ENCODE data around the gene SHROOM1.
"Not testable (repeated sequence)": the region's sequence is repeated elsewhere in the genome, so short reads cannot be mapped to it uniquely, and the experiment has no call there.

SHROOM1 gene

DNA sequence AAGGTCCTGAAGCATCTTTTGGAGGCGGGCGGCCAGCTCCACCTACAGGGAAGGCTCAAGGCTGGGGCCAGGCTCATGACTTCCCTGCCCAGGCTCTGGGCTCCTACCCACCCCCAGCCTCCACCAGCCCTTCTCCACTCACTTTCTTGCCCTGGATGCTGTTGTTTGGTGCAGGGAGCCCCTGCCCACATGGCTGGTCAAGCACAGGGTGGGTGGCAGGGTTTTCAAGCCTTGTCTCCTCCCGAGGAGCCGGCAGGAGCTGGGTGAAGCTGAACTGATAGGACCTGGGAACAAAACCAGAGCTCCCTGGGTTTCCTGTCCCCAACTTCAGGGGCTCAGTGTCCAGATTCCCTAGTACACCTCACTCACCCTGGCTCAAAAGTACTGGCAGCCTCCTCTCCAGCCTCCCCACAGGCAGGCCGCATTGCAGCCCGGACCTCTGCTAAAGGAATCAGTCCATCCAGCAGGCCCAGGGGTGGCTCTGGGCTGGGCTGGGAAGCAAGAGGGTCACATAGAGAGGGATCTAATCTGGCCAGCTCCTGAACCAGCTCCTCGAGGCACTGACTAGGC, 6.9 kb downstream of the SHROOM1 start:
- DNase-seq, result no peak

DNA sequence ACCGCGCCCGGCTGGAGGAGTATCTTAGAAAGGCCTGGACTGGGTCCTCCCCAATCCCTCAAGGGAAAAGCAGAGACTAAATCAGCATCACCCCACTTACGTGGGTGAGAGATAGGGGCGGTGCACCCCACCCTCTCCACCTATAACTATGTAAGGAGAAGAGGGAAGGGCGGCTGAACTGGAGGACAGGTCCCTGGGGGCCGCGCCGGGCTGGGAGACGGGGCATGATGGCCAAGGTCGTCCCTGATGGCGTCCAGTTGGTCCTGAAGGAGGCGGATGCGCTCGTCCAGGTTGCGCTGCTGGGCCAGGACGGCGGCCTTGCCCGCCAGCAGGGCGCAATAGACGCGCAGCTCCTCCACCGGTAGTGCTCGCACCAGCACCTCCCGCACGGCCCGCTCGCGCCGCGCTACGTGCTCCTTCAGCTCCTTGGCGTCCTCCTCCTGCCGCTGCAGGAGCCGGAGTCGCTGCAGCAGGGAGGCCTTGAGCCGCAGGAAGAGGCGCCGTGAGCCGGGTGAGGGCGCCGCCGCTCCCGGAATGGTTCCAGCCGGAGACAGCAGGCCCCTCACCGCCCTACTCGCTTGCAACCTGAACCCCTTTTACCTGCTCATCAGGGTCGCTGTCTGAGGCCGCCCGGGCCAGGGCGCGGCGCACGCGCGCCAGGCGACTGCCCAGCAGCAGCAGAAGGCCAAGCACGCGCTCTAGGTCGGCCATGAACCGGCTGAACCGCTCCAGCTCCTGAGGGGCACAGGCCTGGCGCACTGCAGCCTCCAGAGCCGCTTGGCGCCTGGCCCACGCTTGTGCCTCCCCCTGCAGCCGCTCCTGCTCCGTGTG, 7.6 kb downstream of the SHROOM1 start:
- DNase-seq, result no peak

DNA sequence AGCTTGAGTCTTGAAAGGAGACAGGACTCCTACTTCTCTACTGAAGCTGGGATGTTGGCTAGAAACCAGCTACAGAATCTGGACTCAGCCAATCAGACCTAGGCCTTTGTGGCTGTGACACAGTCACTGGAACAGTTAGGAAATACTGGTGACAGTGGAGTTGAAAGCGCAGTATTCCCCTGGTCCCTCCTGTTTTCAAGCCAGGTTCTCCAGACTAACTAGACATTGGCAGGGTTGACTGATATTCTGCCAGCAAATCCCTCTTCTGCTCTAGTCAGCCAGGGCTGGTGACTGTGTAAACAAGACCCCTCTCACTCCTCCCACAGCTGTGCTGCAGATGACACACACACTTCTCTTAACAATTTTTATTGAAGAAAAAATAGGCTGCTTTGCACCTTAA, 8.7 kb downstream of the SHROOM1 start:
- DNase-seq, result no peak

DNA sequence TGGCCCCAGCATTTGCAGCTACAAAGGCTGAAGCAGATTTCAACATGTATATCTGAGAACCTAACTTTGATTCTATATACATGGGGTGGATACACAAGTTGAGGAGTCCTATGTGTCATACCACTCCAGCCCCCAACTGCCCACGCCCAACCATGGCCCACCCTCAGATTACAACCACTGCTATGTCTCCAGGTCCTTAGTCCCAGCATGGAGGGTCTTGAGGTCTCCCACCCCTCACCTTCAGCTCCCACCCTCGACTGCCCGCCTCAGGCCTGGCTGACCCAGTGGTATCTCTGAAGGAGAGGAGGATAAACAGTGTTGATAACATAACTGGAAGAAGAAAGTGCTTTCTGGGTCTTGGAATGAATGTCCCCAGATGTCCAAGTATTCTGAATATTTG, 9.1 kb downstream of the SHROOM1 start:
- DNase-seq, result no peak

DNA sequence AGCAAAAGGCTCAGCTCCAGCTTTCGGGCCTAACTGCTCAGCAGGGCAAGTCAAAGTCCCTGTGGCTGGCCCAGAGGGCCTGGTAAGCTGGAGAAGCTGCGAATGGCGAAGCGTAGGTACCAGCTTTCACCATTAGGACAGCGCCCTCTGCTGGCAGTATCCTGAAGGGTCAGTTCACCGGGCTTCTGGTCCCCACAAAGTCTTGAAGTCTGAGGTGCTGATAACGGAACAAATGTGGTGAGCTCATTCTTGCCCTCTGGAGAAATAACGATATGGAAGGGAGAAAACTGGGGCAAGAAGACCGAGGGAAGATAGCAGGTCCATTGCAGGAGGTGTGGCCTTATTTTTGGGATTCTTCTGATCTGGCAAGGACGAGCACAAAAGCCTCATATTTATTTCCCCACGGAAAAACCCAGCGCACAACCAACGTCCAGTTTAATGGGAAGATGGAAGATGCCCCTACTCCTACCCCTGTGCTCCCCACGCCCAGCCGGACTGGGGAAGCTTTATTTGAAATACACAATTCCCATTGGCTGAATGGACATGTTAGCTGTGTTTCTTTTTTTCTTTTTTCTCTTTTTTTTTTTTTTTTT, 10.2 kb downstream of the SHROOM1 start:
- DNase-seq, result peak; percentile 42 to 90 (median 81)

DNA sequence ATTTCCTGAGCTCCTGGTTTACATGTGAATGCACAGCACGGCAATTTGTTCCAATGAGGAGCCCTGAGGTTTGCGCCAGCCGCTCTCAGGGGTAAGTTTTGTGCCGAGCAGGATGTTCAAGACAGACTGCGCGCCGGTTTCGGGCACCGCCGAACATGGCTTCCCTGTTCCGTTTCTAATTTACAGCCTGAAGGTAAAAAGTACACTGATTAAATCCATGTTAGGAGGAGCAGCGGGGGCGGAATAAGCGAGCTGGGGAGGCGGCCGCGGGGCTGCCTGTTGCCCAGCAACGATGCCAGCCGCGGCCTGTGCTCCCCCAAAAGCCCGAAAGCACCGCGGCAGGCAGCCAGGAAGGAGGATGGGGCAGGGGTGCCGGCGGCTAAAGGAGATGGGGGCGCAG, 11.0 kb downstream of the SHROOM1 start:
- no peak for DNase-seq

DNA sequence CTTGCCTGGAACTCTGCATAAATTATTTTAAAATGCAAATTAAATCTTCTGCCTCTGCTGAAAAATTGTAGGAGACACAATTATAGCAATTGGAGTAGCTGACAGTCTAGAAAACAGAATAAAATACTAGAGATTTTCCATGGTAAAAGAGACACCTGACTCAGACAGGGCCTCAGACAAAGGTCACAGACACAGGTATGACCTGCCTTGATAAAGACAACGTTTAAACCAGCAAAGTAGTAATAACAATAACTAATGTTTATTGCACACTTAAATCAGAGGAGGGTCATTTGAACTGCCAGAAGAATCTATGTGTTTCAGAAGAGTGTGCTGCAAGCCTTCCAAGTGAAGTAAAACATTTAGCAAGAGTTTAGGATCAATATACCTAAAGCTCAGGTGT, 13.4 kb downstream of the SHROOM1 start:
- no peak for DNase-seq

DNA sequence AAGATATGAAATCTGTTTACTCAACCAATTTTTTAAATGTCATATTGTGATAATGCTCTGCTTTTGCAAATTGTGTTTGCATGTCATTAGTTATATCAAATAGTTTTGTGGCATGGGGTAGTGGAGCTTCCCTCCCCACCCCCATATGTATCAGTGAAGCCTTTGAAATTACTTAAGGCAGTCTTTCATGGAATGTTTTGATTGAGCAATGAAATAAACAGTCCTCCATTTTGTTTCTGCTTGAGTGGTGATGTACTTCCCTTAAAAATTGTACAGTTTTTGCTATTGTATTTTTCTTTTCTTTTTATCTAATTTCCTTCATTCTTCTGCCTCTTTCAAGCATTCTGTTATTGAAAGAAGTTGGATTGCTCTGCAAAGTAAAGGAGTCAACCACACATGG, 13.9 kb downstream of the SHROOM1 start:
- DNase-seq, result no peak

DNA sequence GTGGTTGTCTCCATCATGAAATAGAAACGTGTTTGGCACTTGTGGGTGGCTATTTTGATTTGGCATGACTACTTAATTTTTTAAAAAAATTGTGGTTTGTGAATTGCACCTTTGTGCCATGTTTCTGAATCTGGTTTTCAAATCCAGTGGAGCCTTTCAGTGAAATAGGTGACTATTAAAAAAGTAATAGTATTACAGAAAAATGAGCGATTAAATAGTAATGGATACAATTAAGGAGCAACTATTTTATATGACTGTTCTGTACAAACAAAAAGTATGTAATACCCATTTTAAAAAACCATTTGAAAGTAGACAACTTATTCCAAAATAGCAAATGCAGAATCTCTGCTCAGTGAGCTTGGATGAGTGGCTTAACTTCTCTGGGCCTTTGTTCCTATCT, 14.4 kb downstream of the SHROOM1 start:
- no peak for DNase-seq

DNA sequence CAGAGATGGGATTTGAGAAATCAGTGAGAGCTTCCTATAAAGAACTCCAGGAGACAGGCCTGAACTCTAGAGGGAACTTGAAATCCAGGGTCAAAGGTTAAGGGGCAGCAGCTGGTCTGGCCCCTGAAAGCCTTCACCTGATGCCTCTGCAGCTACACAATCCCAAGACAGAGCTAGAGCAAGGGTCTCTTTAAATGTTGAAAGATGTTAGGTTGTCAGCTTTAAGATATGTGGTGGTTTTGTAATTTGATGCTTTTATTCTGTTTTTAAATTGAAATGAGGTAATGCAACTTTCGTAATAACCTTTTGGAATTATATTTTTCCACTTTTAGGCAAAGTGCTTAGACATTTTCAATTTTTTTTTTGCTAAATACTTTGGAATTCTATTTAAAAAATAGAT, 15.0 kb downstream of the SHROOM1 start:
- no peak for DNase-seq

DNA sequence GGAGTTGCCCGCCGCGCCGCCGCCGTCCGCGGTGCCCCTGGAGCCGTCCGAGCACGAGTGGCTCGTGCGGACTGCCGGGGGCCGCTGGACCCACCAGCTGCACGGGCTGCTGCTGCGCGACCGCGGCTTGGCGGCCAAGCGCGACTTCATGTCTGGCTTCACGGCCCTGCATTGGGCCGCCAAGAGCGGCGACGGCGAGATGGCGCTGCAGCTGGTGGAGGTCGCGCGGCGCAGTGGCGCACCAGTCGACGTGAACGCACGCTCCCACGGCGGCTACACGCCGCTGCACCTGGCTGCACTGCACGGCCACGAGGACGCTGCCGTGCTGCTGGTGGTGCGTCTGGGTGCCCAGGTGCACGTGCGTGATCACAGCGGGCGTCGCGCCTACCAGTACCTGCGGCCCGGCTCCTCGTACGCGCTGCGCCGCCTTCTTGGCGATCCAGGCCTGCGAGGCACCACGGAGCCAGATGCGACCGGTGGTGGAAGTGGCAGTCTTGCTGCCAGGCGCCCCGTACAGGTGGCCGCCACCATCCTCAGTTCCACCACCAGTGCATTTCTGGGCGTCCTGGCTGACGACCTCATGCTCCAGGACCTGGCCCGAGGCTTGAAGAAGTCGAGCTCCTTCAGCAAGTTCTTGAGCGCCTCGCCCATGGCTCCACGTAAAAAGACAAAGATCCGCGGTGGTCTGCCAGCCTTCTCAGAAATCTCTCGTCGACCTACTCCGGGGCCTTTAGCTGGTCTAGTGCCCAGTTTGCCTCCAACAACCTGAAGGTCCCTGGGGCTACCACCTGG, 15.7 kb downstream of the SHROOM1 start:
- no peak for DNase-seq

DNA sequence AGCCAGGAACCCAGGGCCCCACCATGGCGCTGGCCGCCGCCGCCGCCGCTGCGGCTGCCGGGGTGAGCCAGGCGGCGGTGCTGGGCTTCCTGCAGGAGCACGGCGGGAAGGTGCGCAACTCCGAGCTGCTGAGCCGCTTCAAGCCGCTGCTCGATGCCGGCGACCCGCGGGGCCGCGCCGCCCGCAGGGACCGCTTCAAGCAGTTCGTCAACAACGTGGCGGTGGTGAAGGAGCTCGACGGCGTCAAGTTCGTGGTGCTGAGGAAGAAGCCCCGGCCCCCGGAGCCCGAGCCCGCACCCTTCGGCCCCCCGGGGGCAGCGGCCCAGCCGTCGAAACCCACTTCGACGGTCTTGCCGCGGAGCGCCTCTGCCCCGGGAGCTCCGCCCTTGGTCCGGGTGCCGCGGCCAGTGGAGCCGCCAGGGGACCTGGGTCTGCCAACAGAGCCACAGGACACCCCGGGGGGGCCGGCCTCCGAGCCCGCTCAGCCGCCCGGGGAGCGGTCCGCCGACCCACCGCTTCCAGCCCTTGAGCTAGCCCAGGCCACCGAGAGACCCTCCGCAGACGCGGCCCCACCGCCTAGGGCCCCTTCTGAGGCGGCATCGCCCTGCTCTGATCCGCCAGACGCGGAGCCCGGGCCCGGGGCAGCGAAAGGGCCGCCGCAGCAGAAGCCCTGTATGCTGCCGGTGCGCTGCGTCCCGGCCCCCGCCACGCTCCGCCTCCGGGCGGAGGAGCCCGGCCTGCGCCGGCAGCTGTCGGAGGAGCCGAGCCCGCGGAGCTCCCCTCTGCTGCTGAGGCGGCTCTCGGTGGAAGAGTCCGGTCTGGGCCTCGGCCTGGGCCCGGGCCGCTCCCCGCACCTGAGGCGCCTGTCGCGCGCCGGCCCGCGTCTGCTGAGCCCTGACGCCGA, 16.6 kb downstream of the SHROOM1 start:
- peak; percentile 32 to 59 (median 45) for DNase-seq

DNA sequence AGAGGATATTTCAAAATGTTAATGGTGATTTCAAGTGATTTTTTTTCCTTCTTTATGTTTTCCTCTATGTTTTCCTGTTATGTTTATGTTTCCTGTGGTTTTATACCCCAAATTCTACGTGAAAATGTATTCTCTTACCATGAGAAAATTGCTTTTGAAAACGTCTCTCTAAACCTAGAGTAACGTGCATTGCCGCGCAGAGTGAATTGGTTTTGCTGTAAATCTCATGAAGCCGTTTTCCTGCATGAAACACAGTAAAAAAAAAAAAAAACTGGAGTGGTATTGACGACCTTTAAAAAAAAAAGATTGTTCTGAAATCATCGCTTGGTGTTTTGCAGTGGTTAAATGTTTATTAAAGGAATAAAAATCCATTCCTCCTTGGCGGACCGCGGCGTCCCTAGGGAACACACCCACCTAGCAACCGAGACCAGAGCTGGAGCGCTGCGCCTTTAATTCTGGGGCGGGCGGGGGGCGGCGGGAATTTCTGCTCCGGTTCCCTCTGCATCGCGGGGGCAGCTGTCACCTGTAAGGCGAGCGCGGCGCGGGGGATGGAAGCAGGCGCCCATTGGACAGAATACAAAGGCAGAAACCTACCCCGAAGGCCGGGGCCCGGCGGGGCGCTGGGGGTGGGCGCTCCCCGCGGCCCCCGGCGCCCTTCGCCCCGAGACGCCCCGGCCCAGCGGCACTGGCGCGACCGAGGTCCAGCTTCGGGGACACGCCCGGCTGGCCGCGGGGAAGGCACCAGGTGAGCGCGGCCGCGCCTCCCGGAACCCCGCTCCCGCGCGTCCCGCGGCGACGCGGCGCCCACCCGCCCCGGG, 17.5 kb downstream of the SHROOM1 start, which contains the start of gene SOWAHA:
Gene SOWAHA, plus strand, starts transcription at position 522 of the 818 bp plus-strand sequence. CDS start 320 bp downstream, outside the sequence.
- peak; percentile 67 to 74 (median 72) for DNase-seq

DNA sequence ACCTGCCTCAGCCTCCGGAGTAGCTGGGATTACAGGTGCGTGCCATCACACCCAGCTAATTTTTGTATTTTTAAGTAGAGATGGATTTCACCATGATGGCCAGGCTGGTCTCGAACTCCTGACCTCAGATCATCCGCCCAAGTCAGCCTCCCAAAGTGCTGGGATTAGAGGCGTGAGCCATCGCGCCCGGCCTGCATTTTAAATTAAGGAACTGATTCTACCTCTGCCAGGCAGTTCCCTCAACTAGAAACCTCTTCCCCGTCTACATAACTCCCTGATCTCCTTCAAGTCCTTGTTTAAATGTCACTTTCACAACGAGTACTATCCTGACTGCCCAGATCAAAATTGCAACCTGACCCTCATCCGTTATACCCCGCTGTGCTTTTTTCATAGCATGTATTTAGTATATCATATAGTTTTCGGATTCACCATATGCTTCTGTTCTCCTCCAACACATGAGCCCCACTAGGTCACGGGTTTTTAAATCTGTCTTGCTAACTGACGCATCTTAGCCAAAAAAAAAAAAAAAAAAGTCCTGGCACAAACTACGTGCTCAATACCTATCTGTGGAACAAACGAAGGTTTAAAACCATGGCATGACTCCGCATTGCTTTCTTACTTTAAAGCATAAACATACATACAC, 18.2 kb downstream of the SHROOM1 start:
- DNase-seq, result peak; percentile 15 to 62 (median 40)

DNA sequence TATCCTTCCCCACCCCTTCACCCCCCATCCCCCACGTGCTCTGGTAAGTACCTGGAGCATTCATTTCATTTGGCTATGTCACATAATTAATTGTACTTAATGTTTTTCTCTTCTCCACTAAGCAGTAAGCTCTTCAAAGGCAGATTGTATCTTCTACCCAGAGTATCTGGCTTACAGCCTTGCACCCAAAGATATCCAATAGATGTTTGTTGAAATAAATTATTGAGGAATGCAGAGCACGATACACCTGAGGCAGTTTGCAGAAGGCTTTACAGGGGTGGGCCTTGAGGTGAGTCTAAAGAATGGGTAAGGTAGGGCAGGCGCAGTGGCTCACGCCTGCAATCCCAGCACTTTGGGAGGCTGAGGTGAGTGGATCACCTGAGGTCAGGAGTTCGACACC, 19.8 kb downstream of the SHROOM1 start:
- DNase-seq, result no peak

DNA sequence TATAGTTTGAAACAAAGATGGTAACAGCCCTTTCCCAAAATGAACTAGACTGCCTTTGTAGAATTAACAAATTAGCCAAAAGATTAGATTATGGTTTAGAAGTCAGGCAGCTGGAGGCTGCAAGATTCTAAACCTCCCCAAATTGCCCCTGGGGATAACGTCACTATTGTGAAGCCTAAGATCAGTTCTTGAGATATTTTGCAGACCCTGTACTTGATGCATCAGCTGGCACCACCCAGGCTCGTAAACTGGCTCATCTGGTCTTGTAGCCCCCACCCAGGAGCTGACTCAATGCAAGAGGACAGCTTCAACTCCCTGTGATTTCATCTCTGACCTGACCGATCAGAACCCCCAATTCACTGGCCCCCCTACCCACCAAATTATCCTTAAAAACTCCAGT, 21.6 kb downstream of the SHROOM1 start:
- no peak for DNase-seq

DNA sequence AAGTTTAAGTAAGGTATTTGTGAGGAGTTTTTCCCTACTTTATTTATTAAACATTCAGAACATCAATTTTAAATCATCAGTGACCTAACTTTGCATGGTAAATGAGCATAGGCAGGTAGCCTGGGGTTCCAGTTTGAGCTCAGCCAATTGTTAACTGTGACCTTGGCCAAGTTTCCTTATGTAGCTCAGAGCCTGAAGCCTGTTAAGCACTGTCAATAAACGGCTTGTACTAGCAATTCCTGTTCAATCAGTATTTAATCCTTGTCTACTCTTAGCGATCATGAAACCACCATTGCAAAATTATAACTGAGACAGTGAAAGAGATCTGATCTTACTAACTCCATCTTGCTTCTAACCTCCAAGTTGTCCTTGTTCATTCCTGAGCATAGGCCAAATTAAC, 22.0 kb downstream of the SHROOM1 start:
- DNase-seq, result no peak

DNA sequence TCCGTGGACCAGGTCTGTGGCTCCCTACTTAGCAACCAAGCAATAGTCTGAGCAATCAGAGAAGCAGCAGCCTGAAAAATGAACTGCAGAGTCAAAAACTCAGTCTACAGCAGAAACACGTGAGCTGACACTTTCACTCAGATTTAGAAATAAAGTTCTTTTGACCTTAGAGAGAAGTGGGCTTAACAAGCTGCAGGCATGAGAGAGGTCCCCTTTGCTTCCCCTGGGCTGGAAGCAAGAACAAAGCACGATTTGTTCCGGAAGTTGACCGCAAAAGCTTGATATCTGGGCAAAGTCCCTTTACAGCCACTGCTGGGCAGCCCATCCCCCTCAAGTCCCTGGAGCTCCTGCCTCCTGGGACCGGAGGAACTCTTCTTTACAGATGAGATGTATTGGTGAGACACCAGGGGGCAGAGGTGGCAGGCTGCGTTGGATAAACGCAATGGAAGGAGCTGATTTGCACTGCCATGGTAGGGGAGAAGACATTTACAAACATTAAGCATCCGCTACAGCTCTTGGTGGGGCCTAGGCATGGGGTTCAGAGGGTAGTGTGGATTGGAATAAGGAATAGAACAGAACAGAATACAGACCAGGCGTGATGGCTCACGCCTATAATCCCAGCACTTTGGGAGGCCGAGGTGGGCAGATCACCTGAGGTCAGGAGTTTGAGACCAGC, 23.1 kb downstream of the SHROOM1 start:
- no peak for DNase-seq

DNA sequence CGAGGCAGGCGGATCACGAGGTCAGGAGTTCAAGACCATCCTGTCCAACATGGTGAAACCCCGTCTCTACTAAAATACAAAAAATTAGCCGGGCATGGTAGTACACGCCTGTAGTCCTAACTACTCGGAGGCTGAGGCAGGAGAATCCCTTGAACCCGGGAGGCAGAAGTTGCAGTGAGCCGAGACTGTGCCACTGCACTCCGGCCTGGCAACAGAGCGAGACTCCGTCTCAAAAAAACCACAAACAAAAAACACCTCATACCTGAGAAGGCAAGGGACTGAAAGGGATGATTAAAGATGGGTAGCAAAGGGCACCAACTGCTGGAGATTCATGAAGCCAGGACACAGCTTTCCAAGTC, 23.7 kb downstream of the SHROOM1 start:
- not testable (repeated sequence) for DNase-seq

DNA sequence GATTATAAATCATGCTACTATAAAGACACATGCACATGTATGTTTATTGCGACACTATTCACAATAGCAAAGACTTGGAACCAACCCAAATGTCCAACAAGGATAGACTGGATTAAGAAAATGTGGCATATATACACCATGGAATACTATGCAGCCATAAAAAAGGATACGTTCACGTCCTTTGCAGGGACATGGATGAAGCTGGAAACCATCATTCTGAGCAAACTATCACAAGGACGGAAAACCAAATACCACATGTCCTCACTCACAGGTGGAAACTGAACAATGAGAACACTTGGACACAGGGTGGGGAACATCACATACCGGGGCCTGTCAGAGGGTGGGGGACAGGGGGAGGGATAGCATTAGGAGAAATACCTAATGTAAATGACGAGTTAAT, 24.6 kb downstream of the SHROOM1 start:
- not testable (repeated sequence) for DNase-seq

Measured in NCI-H1417 (cell line).